Left ventricle myocardium superior (tissue), 1 donor: ENCODE data around the gene DYNC1LI2. TPM values are rescaled to one million over a fixed set of nuclear protein-coding genes. Genes with fewer than 3 reads are reported as not detected.

Experiments
- ATAC-seq: fragments of 200-7000 bp; cut with Tn5 transposase; one replicate; pipeline ENCODE4 v1.9.1; 2020; ENCODE audit warnings: mild to moderate bottlenecking, moderate library complexity
- DNase-seq: peaks from one replicate; pipeline ENCODE4 v3.0.0-alpha.2; 2020
- intact Hi-C: fragments of 100-400 bp; cut with micrococcal nuclease; formaldehyde crosslinking; loops from one replicate; pipeline ENCODE4 v1.11.0; 2022
- total RNA-seq: library from RNA; stranded (reverse); fragmentation: NEBNext Ultra II Directional; extraction: Animal tissue kit (Norgen Biotek cat#: 25700); gene quantifications from one replicate; pipeline ENCODE4 v1.2.1, GENCODE V29; 2021
- donor health status: DM: no; HTN: yes; CAD: no; lungs with severe emphysema.

DYNC1LI2 gene
- total RNA-seq, 1 donor from 2014 or later = 80.6 TPM

- intact Hi-C loops = no loop called here
- ATAC-seq (no peak), DNase-seq (no peak)
Measured at GRCh38 chr16:66681676-66682075, 69.7 kb downstream of the DYNC1LI2 start.

DNA sequence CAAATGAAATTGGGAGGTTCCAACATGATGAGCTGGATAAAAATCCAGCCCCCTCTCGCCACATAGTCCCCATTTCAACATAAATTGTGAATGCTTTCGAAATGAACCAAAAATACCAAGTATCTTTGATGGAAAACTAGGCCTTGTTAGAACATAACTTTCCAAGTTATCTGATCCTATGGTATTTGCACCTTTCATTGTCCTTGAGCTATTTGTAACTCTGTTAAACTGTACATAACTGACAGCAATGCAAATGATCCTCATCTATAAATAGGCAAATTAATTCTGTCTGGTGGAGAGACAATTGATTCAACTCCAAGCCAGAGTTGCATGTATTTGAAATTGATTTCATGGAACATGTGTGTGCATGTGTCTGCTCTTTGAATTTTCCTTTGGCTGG is 73.1 kb downstream of the DYNC1LI2 start:
- intact Hi-C loops = no loop called here

GRCh38 chr16:66677836-66678235 is 73.6 kb downstream of the DYNC1LI2 start:
- intact Hi-C loops = no loop called here
- no peak for DNase-seq

More for the DNA sequence above, 73.1 kb downstream of the DYNC1LI2 start:
- DNase-seq = no peak
- ATAC-seq = no peak

GRCh38 chr16:66677179-66677578 is 74.2 kb downstream of the DYNC1LI2 start:
- intact Hi-C loops = no loop called here
- DNase-seq (no peak), ATAC-seq (no peak)

More at GRCh38 chr16:66677836-66678235, 73.6 kb downstream of the DYNC1LI2 start:
- no peak for ATAC-seq

DNA sequence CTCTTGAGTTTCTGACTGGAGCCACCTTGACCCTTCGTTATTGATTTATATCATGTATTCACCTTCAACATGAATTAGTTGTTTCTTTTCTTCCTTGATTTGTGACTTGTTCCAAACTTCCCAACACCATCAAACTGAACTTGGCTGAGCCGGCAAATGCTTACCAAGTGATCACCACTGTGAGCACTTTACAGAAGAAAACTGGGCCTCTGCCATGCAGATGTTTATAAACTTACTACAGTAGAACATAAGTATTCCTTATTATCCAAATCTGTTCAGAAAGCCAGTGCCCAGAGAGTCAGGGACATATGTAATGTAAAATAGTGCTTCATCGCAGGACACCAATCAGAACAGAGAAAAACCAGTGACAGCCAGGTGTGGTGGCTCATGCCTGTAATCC is 74.8 kb downstream of the DYNC1LI2 start:
- DNase-seq (no peak), ATAC-seq (no peak)
- intact Hi-C loops = no loop called here

DNA sequence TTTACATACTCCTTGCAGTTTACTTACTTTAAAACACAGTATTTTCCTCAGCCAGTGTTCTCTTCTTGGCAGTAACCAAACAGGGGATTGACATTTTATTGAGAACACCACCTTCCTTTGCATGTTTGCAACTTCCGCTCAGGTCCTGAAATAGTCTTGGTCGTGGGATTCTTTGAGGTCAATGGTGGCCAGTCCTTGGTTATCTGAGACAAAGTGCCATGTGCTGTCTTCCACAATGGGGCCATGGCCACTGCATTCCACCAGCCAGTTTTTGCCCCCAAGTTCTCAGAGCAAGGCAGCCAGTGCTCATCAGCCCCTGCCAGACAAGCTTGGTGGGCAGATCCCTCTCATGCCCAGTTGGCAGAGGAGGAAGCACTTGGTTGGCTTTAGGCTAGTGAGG is 77.7 kb downstream of the DYNC1LI2 start:
- intact Hi-C loops = no loop called here
- no peak for DNase-seq
- no peak for ATAC-seq

Other genes with a start within 250 kb of the DYNC1LI2 start
- 16.8 TPM for gene TK2, start 201.5 kb downstream of the DYNC1LI2 start, total RNA-seq
- 9.1 TPM for gene CKLF, start 199.0 kb downstream of the DYNC1LI2 start, total RNA-seq
- gene CMTM1, start 185.2 kb downstream of the DYNC1LI2 start, total RNA-seq = 2.1 TPM
- gene CMTM2, start 172.1 kb downstream of the DYNC1LI2 start, total RNA-seq = not detected
- 10.6 TPM for gene CMTM3, start 146.9 kb downstream of the DYNC1LI2 start, total RNA-seq
- gene CMTM4, start 54.9 kb downstream of the DYNC1LI2 start, total RNA-seq = 12.7 TPM
- not detected for gene TERB1, start 50.0 kb upstream of the DYNC1LI2 start, total RNA-seq
- 35.7 TPM for gene NAE1, start 79.4 kb upstream of the DYNC1LI2 start, total RNA-seq
- not detected for gene CA7, start 92.8 kb upstream of the DYNC1LI2 start, total RNA-seq
- 2.2 TPM for gene PDP2, start 128.9 kb upstream of the DYNC1LI2 start, total RNA-seq
- not detected for gene CDH16, start 167.3 kb upstream of the DYNC1LI2 start, total RNA-seq
- gene RRAD, start 173.9 kb upstream of the DYNC1LI2 start, total RNA-seq = 86.7 TPM
- gene CIAO2B, start 182.8 kb upstream of the DYNC1LI2 start, total RNA-seq = 114 TPM
- gene CES2, start 183.9 kb upstream of the DYNC1LI2 start, total RNA-seq = 103 TPM
- 1.6 TPM for gene CES3, start 209.7 kb upstream of the DYNC1LI2 start, total RNA-seq
- 6.7 TPM for gene CES4A, start 237.0 kb upstream of the DYNC1LI2 start, total RNA-seq